GM21515 (cell line): Measurements from ENCODE around the gene ADAM21.
"Not testable (repeated sequence)": the region's sequence is repeated elsewhere in the genome, so short reads cannot be mapped to it uniquely, and the experiment has no call there.

ENCODE experiments used
- ATAC-seq: cut with Tn5 transposase; IDR thresholded peaks from one replicate; pipeline ENCODE4 v1.9.1; 2021; ENCODE audit not compliant: unreplicated experiment

The ADAM21 gene

DNA sequence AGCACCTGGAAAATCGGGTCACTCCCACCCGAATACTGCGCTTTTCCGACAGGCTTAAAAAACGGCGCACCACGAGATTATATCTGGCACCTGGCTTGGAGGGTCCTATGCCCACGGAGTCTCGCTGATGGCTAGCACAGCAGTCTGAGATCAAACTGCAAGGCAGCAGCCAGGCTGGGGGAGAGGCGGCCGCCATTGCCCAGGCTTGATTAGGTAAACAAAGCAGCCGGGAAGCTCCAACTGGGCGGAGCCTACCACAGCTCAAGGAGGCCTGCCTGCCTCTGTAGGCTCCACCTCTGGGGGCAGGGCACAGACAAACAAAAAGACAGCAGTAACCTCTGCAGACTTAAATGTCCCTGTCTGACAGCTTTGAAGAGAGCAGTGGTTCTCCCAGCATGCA, 23.5 kb downstream of the ADAM21 start:
- not testable (repeated sequence) for ATAC-seq

DNA sequence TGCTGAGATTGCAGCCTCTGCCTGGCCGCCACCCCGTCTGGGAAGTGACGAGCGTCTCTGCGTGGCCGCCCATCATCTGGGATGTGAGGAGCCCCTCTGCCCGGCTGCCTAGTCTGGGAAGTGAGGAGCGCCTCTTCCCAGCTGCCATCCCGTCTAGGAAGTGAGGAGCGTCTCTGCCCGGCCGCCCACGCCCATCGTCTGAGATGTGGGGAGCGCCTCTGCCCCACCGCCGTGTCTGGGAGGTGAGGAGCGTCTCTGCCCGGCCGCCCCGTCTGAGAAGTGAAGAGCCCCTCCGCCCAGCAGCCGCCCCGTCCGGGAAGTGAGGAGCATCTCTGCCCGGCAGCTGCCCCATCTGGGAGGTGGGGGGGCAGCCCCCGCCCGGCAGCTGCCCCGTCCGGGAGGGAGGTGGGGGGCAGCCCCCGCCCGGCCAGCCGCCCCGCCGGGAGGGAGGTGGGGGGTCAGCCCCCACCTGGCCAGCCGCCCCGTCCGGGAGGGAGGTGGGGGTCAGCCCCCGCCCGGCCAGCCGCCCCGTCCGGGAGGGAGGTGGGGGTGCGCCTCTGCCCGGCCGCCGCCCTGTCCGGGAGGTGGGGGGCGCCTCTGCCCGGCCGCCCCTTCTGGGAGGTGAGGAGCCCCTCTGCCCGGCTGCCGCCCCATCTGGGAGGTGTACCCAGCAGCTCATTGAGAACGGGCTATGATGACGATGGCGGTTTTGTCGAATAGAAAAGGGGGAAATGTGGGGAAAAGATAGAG, 25.6 kb downstream of the ADAM21 start:
- ATAC-seq = not testable (repeated sequence)

- no peak for ATAC-seq
Observed at GRCh38 chr14:70489579-70490200, 37.7 kb downstream of the ADAM21 start.

- ATAC-seq = no peak
Observed at GRCh38 chr14:70498191-70498590, 46.2 kb downstream of the ADAM21 start.
